ENCODE data around the gene SFMBT1.

DNA sequence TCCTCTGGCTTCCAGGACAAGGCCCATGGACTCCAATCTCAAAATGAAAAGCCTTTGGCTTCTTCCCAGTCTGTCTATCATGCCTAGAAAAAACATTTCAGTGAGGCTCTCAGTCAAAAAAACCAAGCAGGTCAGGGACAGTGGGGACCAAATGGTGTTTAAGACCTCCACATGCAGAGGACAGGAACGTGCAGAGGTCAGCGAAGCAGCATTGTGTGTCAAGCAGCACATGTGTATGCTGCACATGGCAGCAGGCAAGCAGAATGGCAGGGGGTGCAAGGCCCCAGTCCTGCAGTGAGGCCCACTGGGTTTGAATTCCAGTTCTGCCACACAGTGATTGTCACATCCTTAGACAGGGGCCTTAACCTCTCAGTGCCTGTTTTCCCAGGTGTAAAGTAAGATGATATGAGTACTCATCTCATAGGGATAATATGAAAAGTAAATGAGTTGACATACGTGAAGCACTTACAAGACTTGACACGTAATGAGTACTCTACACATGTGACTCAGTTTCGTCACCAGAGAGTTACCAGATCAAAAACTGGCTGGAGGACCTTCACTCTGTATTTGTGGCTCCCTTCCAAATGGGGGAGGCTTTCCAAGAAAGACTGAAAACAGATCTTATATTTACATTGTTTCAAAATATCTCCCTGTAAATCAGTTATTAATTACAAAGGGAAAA, 159.7 kb downstream of the SFMBT1 start:
- TF ChIP-seq POLR2A (IDR thresholded peaks at IDR 0.05) = no peak
- TF ChIP-seq CTCF (IDR thresholded peaks at IDR 0.05) = no peak

Measured in Peyer's patch (tissue), 4 donors.